GM21576 (cell line): Measurements from ENCODE around the gene IL1B.
"Not testable (repeated sequence)": the region's sequence is repeated elsewhere in the genome, so short reads cannot be mapped to it uniquely, and the experiment has no call there.

Source experiments
- ATAC-seq: cut with Tn5 transposase; IDR thresholded peaks from one replicate; pipeline ENCODE4 v1.9.1; 2021; ENCODE audit warnings: mild to moderate bottlenecking, moderate library complexity; ENCODE audit not compliant: unreplicated experiment

Gene IL1B

DNA sequence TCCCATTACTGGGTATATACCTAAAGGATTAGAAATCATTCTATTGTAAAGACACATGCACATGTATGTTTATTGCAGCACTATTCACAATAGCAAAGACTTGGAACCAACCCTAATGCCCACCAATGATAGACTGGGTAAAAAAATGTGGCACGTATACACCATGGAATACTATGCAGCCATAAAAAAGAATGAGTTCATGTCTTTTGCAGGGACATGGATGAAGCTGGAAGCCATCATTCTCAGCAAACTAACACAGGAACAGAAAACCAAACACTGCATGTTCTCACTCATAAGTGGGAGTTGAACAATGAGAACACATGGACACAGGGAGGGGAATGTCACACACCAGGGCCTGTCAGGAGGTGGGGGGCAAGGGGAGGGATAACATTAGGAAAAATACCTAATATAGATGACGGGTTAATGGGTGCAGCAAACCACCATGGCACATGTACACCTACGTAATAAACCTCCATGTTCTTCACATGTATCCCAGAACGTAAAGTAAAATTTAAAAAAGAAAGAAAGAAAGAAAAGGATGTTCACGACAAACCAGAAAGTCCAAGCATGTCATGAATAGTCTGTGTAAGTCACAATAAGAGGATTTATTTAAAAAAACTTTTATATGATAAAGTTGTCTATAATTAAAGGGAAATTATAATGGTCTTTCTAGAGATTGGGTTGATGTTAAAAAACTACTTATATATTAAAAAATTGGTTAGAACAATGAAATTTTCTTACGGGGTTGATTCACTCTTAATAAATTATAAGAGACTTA is 23.0 kb upstream of the IL1B start:
- not testable (repeated sequence) for ATAC-seq

DNA sequence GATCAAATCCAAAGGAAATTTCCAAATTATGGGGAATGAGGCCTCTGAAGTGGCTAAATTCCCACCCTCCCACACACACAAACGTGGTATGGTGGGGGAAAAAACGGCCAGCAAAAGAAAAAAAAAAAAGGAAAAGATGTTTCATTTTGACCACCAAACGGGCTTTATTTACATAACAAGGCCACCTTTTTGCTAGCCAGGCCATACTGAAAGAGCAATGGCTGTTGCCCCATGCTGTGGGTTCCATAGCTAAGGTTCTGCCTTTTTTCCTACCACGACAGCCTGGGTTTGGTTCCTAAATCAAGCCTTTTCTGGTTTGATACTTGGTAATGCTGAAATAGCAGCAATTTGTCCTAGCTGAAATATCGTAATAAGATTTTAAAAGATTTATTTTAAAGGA is 14.0 kb upstream of the IL1B start:
- ATAC-seq = no peak

DNA sequence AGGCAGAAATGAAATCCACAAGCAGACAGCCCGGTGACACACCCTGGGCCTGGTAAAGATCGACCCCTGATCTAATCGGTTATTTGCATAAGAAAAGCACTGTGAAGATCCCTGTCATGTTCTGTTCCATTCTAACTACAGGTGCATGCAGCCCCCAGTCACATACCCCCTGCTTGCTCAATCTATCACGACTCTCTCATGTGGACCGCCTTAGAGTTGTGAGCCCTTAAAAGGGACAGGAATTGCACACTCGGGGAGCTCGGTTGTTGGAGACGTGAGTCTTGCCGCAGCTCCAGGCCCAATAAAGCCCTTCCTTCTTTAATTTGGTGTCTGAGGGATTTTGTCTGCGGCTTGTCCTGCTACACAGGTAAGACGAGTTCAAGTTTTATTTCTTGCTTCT is 13.4 kb upstream of the IL1B start:
- ATAC-seq = no peak

DNA sequence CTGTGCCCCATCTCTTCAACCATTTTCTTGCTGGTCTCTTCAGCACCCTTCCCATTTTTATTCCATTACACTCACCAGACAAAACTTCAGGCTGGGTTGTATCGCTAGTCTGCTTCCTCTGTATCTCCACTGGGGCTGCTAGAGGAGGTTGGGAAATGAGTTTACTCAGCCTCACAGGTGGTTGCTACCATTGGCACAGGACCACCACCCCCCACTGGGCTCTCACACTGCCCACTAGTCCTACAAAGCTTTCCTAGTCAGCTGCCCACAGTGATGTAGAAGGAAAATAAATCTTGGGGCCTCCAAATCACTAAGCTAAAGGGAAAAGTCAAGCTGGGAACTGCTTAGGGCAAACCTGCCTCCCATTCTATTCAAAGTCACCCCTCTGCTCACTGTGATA is 12.3 kb upstream of the IL1B start:
- ATAC-seq = no peak

DNA sequence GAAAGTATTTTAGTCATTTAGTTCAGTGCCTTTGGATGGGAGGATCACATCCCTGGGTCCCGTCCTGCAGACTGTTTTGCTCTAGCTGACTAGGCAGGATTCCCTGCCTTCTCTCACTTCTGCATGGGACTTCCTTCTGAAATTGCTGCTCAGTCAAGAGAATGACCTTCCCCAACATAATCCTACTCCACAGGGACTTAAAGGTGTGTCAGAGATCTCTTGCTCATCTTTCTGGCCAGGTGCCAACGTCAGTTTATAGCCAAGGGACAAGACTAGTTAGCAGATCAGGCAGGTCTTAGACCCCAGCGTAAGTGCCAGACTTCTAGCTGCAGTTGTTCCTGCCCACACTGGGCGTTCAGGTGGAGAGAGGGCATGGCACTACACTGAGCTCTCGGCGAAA is 9.5 kb upstream of the IL1B start:
- no peak for ATAC-seq

DNA sequence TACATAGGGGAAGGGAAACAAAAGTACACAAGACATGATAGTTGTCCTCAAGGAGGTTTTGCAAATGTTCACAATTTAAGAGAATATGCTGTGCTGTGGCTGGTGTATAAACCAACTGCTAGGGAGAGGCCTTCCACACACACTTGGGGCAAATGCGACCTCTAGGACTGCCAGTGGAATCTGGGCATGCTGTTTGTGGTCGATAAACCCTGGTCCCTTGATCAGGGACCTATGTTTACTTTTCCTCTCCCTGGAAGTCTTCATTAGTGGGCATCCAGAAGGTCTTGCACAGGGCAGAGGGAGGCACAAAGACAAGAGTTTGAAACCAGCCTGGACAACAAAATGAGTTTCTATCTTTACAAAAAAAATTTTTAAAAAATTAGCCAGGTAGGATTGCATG is 7.3 kb upstream of the IL1B start:
- ATAC-seq = no peak

DNA sequence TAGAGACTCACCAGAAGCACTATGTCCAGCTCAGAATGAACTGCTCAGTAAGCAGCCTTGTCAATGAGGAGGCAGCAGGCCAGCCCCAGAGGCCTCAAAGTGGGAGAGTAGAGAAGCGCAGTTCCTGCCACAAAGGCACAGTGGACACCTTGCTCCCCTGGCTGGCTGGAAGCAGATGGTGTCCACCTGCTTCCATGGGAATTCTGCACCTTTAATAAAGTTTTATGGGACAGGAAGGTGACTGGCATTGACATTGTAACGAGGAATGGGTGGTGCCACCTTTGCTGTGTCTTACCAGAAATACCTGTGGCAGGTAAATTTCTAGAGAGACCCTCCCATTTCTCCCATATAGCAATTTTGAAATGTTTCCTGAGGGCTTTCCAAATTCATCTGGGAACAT is 6.7 kb upstream of the IL1B start:
- ATAC-seq = no peak

DNA sequence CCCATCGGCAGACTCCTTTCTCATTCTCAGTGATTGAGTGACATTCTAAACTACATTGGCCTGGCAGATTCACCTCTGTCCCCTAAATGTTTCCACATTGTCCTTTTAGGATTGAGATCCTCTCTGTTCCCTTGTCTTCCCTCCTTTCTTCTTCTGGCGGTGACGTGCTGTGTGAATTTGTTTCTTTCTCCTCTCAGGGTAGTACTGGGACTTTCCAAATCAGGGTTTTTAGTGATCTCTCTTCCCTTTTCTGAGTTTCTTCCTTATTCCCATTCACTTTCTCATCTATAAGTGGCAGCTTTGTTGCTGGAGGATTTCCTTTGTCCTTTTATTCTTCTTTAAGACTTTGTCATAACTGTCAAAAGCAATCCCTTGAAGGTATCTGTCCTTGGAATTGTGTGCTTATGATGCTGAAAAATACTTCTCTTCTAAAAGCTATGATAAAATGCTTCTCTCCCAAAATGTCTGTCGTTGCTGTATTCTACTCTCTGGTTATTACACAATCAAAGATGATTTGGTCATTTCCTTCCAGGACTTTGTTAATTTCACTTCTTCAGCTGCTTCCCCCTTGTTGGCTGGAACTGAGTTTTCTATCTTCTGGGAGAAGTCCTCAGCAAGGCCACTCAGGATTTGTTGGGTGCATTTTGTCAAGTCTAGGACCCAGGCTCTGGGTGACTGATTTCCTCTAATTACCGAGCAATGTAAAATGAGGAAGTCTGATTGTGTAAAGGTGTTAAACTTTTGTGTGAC is 4.9 kb upstream of the IL1B start:
- ATAC-seq = no peak

DNA sequence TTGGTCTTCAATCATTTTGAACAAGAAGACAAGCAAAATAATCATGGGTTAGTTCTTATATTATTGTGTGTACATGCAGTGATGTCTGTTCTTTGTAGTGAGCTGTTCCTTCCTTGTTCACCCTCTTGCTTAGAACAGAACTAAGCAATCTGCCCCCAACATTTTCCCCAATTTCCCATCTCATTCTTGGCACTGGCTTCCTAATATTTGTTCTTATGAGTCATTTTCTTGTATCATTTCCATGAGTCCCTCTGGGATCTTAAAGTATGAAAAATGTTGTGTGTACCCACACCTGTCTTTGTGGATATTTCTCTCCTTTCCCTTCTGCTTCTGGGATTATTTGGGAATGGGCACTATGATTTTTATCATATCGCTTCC is 3.5 kb upstream of the IL1B start:
- no peak for ATAC-seq

DNA sequence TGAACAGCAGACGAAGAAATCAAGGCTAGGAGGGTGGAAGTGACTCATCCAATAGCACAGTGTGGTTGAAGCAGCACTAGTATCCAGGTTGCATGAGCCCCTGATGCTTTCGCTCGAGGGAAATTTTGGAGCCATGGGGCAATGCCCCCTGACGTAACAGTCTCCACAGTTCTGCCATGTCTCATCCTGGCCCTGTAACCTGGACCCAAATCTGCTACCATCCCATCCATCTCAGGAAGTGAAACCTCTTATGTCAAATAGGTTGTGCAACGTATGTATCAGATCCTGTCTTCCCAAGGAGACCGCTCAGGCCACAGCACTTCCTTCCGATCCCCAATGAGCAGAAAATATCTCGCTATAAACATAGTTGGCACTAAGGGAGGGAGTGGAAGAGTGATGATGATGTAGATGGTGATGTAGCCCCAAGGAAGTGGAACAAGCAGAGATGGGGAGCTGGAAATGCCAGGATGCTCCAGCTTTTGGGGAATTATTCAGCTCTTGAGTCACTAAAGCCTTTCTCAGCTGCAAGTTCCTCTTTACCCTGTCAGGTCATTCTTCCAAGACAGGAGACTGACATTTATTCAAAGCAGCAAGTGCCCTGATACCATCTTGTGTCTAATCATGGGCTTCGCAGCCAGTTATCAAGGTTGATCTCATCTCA is 3.0 kb upstream of the IL1B start:
- no peak for ATAC-seq

DNA sequence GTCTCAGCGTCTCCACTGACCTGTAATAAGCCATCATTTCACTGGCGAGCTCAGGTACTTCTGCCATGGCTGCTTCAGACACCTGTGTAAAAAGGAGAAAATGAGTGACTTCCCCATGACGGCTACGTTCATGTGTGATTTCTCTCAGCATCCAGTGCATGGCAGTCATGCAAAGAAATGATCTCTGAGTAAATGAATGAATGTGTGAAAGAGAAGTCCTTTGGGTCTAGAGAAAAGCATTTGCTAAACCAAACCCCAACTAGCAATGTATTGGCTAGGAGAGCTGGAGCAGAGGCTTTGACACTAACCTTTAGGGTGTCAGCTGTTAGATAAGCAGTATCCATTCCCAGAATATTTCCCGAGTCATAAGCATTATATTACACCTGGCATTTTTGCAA is 417 bp downstream of the IL1B start:
- no peak for ATAC-seq

DNA sequence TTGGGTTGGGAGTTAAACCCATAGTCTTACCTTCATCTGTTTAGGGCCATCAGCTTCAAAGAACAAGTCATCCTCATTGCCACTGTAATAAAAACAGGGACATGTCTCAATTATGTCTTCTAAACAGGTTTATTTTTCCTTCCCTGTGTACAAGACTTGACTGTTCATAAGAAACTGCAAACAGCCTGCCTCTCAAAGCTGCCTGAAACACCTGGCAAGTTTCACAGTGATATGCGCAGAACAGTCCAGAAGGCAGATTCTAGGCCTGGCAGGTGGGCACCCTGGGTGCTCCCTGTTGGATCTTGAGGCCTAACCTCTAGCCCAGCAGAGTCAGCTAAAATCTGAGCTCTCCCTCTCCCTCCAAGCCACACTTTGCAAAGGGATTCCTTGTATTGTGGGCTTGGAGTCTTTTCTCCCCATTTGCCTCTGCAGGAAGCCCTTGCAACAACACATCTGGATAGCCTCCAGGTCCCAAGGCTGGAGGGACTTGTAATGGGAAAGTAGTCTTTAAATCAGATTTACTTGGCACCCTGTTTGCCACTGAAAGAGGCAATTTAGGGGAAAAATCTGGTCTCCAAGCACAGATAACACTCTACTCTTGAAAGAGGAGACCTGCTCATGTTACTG is 930 bp downstream of the IL1B start:
- no peak for ATAC-seq

DNA sequence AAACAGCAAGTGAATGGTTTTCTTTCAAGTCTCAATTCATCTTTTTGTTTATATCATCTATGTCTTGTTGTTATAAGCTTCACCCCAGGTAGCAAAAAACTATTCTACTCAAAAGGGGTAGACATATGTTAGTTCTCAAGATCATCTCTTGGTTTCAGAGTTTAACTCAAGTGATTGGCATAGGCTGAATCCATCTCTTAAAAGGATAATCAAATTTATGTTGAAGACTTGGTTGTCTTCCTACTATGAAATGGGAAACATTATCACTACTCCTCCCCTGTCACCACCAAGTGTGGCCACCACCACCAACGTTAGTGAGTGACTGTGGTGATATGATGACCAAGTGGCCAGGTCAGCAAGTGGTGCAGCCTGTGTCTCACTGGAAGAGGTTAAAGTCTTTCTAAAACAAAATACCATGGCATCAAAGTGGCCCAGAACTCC is 1.5 kb downstream of the IL1B start:
- ATAC-seq = no peak

DNA sequence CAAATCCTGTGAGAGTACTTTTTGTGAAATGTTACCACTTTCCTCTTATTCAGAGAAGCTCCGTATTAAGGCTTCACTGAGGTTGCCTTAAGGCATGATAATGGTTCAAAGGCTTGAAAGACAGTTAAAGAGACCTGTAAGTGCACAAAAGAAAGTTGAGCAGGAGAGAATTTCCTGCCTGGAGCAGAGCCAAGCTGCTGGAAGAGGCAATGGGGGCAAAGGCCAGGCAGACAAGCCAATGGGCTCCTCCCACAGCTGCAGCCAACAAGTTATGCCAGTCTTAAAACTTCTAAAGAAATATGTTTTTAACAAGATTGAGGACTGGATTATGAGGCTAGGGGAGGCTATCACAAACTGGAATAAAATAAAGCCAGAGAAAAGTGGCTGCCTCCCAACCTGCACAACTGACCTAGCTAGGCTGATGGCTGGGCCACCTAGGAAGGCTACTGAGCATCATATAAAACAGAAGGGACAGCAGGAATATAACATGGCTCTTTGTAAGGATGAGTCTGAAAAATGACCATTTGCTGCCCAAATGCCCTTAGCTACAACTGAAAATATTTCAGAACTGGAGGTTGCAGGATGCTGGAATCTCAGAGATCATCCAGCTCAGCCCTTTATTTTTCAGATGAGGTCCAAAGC is 2.1 kb downstream of the IL1B start:
- ATAC-seq = no peak

DNA sequence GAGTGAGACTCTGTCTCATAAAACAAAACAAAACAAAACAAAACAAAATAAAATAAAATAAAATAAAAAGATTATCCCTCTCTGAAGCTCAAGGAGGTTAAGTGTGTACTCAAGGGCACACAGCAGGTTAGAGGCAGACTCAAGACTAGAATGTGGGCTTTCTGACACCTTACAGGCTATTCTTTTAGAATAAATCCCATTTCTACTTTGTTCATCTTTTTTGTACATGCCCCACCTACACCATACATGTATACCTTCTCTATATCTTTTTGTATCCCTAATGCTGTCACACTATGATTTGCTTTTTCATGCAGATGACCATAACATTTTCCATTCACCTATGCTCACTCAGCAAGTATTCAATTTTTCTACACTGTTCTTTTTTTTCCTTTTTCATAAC is 2.6 kb downstream of the IL1B start:
- no peak for ATAC-seq

DNA sequence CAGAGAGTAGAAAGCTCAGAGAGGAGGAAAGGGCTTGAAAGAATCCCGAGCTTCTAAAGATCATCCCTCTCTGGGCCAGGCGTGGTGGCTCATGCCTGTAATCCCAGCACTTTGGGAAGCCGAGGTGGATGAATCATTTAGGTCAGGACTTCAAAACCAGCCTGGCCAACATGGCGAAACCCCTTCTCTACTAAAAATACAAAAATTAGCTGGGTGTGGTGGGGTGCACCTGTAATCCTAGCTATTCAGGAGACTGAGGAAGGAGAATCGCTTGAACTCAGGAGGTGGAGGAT is 3.0 kb downstream of the IL1B start:
- ATAC-seq = not testable (repeated sequence)

DNA sequence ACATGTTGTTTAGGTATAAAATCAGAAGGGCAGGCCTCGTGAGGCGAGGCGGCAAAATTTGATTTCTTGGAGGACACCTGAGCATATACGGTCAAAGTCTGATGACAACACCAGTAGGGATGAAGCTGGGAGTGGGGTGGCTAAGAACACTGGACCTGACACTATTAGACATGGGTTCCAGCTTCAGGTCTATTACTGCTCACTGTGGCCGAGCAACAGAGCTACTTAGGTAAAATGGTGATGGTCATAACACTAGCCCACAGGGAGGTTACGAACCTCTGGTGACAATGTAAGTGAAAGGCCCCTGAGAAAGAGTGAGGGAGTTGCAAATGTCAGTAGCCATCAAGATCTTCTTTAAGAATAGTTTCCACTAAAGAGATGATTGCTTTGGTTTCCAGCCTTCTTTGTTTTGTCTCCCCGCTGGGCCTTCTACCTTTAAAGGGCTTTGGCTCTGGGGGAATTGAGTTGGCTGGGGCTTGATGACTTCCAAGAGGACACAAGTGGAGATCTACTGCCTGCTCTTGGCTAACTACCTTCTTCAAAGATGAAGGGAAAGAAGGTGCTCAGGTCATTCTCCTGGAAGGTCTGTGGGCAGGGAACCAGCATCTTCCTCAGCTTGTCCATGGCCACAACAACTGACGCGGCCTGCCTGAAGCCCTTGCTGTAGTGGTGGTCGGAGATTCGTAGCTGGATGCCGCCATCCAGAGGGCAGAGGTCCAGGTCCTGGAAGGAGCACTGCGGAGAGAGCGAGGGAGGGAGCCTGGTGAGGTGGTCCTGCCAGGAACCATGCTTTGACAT is 3.5 kb downstream of the IL1B start:
- ATAC-seq = no peak

DNA sequence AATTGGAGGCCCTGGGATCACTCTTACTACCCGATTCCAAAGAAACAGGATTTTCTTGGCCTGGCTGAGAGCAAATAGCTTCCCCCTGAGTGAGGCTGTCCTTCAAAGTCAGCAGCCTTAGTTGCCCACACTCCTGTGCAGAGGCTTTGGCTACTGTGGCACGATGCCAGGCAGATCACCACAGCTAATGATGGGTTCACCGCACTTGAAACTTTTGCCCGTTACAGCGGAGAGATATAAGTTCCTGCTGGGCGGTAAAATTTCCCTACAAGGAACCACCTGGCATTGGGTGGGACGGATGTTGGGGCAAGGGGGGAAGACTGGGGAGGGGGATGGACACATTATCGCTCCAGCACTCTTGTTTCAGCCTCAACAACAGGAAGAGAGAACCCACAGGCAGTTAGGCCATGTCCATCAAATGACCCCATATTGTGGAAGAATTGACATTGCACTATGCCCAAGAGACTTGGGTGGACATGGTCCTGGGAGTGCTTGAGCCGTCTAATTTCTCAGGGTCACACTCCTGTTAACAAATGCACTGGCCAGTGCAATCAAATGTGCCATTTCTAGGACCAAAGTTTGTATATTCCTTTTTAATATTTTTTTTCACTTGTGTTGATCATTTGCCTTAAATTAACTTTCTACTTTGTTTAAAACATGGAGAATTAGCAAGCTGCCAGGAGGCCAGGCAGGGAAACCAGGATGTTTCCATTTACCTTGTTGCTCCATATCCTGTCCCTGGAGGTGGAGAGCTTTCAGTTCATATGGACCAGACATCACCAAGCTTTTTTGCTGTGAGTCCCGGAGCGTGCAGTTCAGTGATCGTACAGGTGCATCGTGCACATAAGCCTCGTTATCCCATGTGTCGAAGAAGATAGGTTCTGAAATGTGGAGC is 4.4 kb downstream of the IL1B start:
- no peak for ATAC-seq

DNA sequence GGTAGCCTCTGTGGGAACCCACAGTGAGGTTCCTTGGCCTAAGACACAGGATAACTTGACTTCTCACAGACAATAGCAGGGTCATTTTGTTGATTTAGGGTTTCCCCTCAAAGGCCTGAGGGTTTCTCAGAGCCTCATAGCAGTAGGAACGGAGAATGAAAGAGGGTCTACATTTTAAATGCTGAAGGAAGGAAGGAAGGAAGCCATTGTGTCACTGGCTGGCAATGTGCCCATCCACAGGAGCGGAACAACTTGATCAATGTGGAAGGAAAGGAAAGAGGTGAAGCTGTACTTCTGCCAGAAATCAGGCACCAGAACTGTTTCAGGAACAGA is 5.1 kb downstream of the IL1B start:
- ATAC-seq = no peak
